GM10847 (cell line): ENCODE data around the gene CSK.

Source experiments
- POLR2A ChIP-seq: IDR thresholded peaks from 2 replicates; pipeline ENCODE4 v1.6.1; 2011; ENCODE audit not compliant: insufficient read length; ENCODE audit errors: extremely low read depth

CSK gene

DNA sequence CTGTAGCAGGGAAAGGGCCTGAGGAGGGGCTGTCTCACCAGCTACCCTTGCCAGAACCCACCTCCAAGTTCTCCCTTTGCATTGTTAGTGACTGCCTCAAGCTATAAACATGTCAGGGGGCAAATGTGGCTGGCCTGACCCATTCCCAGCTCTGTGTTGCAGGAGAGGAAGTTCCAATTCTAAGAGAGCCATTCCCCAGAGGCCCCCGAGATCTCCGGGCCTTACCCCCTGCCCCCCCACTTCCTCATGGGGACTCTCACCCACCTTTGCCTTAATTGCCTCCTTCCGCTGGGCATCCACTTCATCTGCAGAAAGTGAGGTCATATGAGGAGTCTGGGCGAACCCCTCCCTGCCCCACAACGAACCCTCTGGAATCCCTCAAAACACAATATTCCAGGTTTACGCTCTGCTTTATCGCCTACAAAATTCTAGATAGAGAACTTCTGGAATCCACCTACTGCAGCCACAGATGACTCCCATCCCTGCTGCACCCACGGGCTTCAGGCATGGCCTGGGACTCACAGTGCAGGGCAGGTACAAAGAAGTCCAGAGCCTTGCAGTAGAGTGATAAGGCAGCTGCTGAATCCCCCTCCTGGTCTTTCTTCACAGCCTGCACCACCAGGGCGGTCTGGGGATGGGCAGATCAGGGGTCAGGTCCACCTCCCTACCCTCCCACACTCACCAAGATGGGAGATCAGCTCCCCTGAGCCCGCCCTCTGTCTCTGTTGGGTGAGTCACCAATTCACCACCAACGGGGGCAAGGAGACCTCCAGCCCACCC lies 57.1 kb downstream of the CSK start:
- no peak for TF ChIP-seq POLR2A

DNA sequence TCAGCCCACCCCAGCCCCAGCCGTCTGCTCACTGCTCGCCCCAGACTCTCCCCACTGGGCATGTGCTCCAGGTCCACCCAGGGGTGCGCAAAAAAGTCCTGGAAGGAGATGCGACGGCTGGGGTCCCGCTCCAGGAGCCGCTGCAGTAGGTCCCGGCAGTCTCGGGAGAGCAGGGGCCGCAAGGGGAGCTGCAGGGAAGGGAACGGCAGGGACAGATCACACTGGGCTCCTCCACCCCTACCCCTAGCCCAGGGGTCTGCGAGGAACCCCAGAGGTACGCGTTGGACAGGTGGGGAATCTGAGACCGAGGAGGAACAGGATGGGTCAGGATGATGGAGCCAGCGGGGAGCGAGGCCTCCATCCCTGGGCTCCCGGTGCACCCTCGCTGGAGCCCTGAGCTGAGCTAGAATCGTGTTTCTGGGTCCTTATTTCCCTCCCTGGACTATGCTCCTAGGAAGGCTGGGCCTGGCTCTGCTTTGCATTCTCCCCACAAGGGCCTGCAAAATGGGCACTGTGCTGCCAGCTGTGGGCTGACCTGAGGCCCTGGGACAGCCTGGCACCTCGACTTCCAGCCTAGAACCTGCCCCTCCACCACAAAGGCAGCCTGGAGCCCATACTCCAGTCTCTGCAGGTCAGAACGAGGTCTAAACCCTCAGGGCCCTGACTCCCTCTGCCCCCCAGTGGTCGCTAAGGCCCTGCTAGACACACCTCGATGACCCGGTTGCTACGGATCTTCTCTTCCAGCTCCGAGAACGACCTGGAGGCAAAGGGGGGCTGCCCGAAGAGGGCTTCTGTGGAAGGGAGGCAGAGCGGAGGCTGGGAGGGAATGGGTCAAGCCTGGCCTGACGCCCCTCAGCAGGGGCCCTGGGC lies 57.9 kb downstream of the CSK start:
- TF ChIP-seq POLR2A = no peak

DNA sequence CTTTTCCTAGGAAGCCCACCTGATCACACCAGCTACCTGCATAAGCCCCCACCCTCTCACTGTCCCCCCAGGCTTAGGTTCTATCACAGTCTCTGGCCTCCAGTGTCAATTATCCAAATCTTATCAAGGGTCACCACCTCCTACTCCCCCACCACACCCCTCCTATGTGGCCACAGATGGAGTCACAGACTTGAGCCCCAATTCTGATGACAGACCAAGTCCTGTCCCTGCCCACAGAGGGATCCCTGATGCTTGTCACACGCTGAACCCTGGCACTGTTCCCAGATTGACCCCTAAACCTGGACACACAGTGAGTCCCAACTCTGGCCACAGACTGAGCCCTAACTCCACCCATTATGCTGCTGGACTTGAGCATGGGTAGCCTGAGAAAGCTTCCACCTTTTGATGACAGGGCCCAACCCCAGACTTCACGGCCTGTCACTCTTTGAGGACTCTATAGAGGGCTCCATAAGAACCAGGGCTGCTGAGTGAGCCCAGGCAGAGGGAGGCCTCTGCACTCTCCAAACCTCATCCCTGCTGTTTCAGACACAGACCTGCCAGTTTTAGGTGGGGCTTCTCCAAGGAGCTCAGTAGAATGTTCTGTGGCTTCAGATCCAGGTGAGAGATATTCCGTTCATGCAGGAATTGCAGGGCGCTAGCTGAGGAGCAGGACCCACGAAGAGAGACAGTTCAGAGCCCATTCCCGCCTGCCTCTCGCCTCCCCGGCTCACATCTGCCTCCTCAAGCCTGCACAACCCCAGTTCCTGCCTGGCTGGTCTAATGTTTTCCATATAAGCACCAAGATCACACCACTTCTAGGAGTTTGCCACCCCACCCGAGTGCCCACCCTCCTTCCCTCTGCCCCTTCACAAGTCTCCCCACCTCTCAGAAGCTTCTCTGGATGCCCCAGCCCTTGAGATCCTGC lies 59.2 kb downstream of the CSK start:
- no peak for TF ChIP-seq POLR2A

DNA sequence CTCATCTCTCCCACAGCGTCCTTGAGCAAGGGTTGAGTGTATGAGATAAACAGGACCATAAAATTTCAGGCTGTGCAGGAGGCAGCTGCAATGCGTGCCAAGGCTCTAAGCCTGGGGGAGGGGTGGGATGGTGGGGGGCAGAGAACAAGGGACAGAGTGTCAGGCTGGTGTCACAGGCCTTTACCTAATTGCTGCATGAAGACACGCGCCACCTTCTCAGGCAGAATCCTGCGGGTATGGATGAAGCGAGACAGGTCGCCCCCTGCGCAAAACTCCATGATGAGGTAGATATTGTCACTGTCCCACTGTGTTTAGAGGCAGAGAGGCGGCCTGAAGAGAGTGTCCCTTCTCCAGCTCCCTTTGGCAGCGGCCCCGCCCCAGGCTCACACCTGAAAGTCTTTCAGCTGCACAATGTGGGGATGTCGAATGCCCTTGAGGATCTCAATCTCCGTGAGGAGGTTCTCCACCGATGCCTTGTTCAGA lies 60.1 kb downstream of the CSK start:
- no peak for TF ChIP-seq POLR2A

DNA sequence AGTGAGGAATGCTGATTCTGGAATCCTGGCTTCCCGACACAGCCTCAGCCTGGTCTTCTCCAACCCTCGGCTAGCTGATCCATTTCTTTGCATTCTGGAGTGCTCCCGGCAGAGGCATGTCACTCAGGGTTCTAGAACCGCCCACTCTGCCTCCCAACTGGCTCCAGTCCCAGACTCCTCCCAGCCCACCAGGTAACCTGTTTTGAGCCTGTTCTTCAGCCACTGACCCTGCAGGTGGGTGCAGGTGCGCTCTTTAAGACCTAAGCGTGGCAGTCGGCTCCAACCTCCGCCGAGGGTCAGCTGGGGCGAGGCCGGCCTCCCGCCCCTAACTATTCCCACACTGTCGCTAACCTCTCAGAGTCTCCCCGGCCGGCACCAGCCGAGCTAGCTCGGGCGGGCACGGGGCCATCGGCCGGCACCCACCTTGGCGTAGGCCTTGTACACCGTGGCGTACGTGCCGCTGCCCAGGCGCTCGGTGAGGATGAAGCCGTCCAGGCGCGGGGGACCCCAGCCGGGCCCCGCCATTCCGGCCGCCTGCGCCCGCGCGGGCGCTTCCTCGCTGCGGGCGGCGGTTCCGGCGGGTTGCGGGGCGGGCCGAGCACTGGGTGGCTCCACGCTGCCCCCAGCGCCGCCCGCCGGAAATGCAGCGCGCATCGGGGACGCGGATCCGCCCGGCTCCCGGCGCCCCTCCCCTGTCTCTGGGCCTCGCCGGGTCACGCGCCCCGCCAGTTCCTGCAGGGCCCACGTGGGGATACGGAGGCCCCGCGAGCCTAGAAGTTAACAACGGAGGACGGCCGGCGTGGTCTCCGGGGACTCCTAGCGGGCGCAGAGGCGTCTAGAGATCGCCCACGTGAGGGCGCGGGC lies 60.9 kb downstream of the CSK start, which contains the start of gene ULK3:
TSS of gene ULK3 (minus strand) at position 576 of the 864 bp plus-strand sequence. CDS start at position 525, 51 bp downstream.
- TF ChIP-seq POLR2A = peak; percentile 42

DNA sequence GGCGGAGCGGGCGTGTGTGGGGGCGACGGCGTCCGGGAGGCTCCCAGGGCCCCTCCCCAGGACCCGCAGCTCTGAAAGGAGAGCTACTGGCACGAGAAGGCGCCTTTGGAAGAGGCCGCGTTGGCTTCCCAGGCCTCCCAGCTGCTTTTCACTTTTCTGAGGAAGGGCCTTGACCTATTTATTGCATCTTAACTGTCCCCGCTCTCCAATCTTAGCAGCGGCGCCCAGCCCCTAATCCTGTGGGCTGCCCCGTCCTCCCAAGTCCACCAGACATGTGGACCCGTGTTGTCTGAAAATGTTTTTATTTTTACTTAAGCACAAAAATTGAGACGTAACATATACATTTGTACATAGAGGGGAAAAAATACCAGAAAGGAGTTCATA lies 61.6 kb downstream of the CSK start:
- no peak for TF ChIP-seq POLR2A

DNA sequence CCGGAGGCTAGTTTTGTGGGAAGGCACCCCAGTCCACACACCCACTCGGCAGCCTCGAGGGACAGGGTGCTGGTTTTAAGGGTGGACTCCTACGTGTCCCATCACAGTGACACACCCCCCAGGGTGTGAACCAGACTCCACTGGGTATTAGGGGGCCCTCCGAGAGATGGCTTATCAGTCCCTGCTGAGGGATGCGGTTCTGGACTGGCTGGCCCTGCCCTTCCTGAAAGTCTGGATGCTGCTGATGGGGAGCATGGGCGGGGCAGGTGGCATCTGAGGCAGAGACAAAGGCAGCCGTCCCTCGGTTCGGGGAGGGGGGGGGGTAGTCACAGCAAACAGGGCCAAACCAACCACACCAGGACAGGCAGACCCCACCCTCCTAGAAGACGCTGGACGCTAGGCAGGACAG lies 62.0 kb downstream of the CSK start:
- no peak for TF ChIP-seq POLR2A

DNA sequence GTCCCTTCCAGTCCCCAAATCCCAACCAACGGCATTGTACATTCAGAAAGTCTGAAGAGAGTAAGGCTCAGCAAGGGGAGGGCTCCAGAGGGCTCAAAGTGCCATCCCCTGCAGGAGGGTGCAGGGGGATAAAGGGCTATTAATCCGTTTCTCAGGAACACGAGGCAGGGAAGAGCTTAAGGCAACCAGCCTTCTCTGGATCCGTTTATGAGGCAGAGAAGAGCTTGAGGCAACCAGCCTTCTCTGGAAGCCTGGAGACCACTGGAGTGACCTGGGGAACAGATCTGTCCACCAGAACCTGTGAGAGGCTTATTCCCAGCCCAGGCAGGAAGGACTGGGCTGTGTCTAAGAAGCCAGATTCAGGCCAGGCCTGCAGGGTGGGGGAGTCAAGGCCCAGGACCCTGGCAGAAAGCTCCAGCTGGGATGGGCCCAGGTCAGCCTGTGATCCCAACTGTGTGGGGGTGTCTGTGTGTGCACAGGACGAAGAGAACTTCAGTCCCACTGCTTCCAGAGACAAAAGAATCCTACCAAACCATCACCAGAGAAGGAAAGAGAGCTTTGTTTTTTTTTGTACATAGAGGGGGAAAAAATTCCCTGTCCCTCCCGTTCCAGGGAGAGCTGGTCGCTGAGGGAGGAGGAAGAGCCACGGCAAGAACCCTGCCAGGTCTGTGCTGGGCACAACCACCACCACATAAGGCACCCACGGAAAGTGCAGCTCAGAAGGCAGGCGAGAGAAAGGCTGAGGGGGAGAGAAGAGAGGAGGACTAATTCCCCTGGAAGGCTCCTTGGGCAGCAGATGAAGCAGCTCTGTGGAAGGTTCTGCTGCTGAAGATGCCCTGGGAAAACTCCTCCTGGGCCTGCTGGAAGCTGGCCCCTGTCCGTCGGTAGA lies 62.7 kb downstream of the CSK start:
- no peak for TF ChIP-seq POLR2A

DNA sequence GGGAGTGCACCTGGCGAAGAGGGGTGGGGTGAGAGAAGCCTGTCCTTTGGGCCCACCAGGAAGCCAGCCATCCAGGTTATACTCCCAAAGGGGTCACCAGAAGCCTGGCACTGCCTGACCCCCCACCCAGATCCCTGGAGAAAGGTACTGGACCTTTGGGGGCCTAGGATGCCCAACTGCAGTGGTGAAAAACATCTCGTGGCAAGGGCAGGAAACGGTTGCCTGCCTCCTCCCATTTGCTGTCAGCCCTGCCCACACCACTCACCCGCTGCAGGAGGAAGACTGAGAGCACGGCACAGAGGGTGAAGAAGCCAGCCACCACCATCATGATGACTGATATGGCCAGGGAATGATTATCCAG lies 63.3 kb downstream of the CSK start:
- TF ChIP-seq POLR2A = no peak

DNA sequence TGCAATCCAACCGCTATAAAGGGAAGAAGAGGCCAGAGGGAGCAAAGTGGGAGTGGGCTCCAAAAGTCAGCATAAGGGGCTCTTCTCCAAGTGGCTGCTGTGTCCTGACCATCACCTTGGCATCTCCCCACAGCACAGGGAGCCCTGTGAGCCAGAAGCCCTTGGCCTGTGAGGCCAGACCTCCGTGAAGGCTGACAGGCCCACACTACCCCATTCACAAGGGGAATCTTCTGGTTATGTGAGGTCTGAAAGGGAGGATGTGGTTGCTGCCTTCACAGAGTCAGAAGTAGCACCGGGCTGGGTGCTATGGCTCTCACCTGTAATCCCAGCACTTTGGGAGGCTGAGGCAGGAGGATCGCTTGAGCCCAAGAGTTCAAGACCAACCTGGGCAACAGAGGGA lies 63.7 kb downstream of the CSK start:
- no peak for TF ChIP-seq POLR2A

DNA sequence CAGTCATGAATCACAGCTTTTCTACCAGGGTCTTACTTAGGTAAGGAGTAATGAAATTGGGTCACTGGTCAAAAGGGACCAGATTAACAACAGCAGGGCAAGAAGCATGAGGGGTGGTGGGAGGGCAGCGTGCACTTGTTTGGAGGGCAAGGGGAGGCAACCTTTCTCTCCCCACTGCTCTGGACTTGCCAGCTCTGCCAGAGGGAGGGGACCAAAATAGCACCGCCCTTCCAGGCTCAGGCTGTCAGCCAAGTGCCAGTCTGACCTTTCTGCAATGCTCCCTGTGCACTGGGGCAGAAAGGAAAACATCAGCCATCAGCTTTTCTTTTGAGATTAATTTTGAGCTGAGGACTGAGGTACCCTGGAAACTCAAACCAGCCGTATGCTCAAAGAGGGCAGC lies 65.6 kb downstream of the CSK start:
- no peak for TF ChIP-seq POLR2A

DNA sequence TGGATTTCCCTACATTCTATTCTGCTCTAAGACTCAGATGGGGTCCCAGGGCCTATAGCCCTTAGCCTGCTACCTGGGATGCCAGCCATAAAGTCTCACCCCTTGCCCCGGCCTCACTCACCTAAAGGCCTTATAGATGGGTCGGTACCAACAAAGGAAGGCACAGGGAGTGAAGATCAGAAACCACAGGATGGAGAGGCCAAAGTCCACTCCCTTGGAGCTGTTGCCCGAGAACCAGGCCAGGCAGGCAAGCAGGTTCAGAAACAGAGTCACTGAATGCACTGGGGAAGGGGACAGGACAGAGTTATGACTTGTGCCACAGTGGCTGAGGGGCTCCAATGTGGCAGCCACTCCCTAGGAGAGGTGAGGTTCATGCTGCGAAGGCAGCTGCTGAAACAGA lies 68.5 kb downstream of the CSK start:
- no peak for TF ChIP-seq POLR2A

DNA sequence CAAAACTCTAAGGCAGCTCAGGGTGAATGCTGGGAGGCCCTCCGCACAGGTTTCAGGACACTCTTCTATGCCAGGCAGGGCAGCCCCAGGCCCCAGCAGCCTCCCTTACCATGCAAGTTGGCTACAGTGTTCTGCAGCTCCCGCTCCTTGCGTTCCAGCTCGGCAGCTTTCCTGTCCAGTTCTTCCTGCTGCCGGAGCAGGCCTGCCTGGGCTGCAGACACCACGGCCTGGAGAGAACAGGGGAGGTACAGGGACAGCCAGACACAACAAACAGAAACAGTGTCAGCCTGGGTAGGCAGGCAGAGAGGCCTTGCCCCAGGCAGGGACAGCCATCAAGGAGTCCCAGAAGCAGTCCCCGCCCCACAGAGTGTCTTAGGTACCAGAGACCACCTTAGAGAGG lies 70.1 kb downstream of the CSK start:
- no peak for TF ChIP-seq POLR2A
